Thyroid gland (tissue), 4 donors: ENCODE data around the gene IL36A. TPM values are rescaled to one million over a fixed set of nuclear protein-coding genes. Genes with fewer than 3 reads are reported as not detected.

Experiments used
- DNase-seq, 2 donors: peaks; one replicate each; pipeline ENCODE4 v3.0.0-alpha.2; 2019
- H3K27ac ChIP-seq, 3 donors: fragments of 200-600 bp; sonication (generic); 1 replicate in 2 of 3; 2 replicates in 1 of 3; pipeline ENCODE4 v1.5.1; 2016 to 2019; ENCODE audit warnings: mild to moderate bottlenecking in 1 of 3, moderate library complexity in 1 of 3
- H3K27me3 ChIP-seq: fragments of 200-600 bp; sonication (generic); one replicate; pipeline ENCODE4 v1.5.1; 2019
- H3K36me3 ChIP-seq, 2 donors: fragments of 200-600 bp; sonication (generic); one replicate each; pipeline ENCODE4 v1.5.1; 2016 to 2019
- H3K4me1 ChIP-seq, 2 donors: fragments of 200-600 bp; sonication (generic); one replicate each; pipeline ENCODE4 v1.5.1; 2017 to 2019
- H3K4me3 ChIP-seq, 3 donors: fragments of 200-600 bp; sonication (generic); replicated peaks in 1 of 3; 1 replicate in 2 of 3; 2 replicates in 1 of 3; pipeline ENCODE4 v1.5.1; 2016; ENCODE audit warnings: mild to moderate bottlenecking in 1 of 3
- H3K9me3 ChIP-seq: fragments of 200-600 bp; sonication (generic); one replicate; pipeline ENCODE4 v1.5.1; 2017
- CTCF ChIP-seq, 6 experiments: fragments of 200-600 bp in 3 of 6; fragments of 450-650 bp in 3 of 6; sonication (generic) in 3 of 6; IDR thresholded peaks; one replicate each; pipeline ENCODE4 v1.5.1; 2016 to 2019; ENCODE audit warnings: antibody characterized with exemption in 6 of 6, mild to moderate bottlenecking in 2 of 6, inconsistent platforms in 1 of 6, moderate library complexity in 1 of 6
- POLR2A ChIP-seq, 2 donors: fragments of 450-650 bp; IDR thresholded peaks; one replicate each; pipeline ENCODE4 v1.6.1; 2017; ENCODE audit warnings: antibody characterized with exemption in 2 of 2, mild to moderate bottlenecking in 2 of 2, moderate library complexity in 1 of 2
- WGBS, 2 donors: methylation state at CpG; one replicate each; pipeline ENCODE4 v1.1.5; 2017; 5-methylcytosine and 5-hydroxymethylcytosine counted together
- intact Hi-C: fragments of 100-400 bp; cut with DNase I; formaldehyde crosslinking; loops from one replicate; pipeline ENCODE4 v1.15.1; 2023
- total RNA-seq, 4 donors: library from RNA; depleted of rRNA; stranded (reverse); fragments of >200 nt; gene quantifications; one replicate each; pipeline ENCODE4 v1.2.3, GENCODE V29; 2016

IL36A gene
- not detected for total RNA-seq

GRCh38 chr2:113005030-113005509 lies at the start of gene IL36A:
TSS of gene IL36A (plus strand) at chr2:113005459. CDS start at chr2:113005872, 413 bp downstream.
- DNase-seq = no peak
- TF ChIP-seq POLR2A (IDR thresholded peaks at IDR 0.05) = no peak
- no peak for TF ChIP-seq CTCF (IDR thresholded peaks at IDR 0.05)
- Histone ChIP-seq H3K27me3 (no peaks in the 10 kb centered on the region), H3K27ac (no peak within 1 kb of the TSS), H3K4me1 (no peaks in the 10 kb centered on the region), H3K9me3 (no peaks in the 10 kb centered on the region), H3K36me3 (no peaks in the 10 kb centered on the region), H3K4me3 (no peak within 1 kb of the TSS)
- WGBS, 2 donors = 89 to 96% methylated on average over 3 of the region's 3 CpGs
- intact Hi-C loops = no loop called here

- TF ChIP-seq CTCF (IDR thresholded peaks at IDR 0.05) (no peak), POLR2A (IDR thresholded peaks at IDR 0.05) (no peak)
- H3K27me3 ChIP-seq = no peaks in the 10 kb centered on the region
- 94 to 99% methylated on average over 3 of the region's 3 CpGs for WGBS, 2 donors
- no peaks in the 10 kb centered on the region for H3K36me3 ChIP-seq
- H3K4me1 ChIP-seq = no peaks in the 10 kb centered on the region
- no peaks in the 10 kb centered on the region for H3K9me3 ChIP-seq
- DNase-seq = no peak
- H3K27ac ChIP-seq = no peak overlapping the region
- intact Hi-C loops = no loop called here
- no peak overlapping the region for H3K4me3 ChIP-seq
These were observed 47.7 kb upstream of the IL36A start for GRCh38 chr2:112957511-112957910.

GRCh38 chr2:112958428-112959108 lies 46.7 kb upstream of the IL36A start:
- intact Hi-C loops = no loop called here
- Histone ChIP-seq H3K9me3 (no peaks in the 10 kb centered on the region), H3K27me3 (no peaks in the 10 kb centered on the region), H3K4me1 (no peaks in the 10 kb centered on the region), H3K27ac (no peak overlapping the region), H3K4me3 (no peak overlapping the region), H3K36me3 (no peaks in the 10 kb centered on the region)
- DNase-seq = peak; percentile 21 to 33
- 43 to 47% methylated on average over 9 of the region's 9 CpGs for WGBS, 2 donors
- peak; percentile 44 to 82 (median 58) for TF ChIP-seq CTCF (IDR thresholded peaks at IDR 0.05)
- no peak for TF ChIP-seq POLR2A (IDR thresholded peaks at IDR 0.05)

GRCh38 chr2:112959109-112959812 lies 46.0 kb upstream of the IL36A start:
- Histone ChIP-seq H3K4me3 (no peak overlapping the region), H3K9me3 (no peaks in the 10 kb centered on the region), H3K27ac (no peak overlapping the region), H3K4me1 (no peaks in the 10 kb centered on the region), H3K36me3 (no peaks in the 10 kb centered on the region), H3K27me3 (no peaks in the 10 kb centered on the region)
- 71 to 74% methylated on average over 14 of the region's 14 CpGs for WGBS, 2 donors
- intact Hi-C loops = no loop called here
- TF ChIP-seq POLR2A (IDR thresholded peaks at IDR 0.05) = no peak
- no peak for TF ChIP-seq CTCF (IDR thresholded peaks at IDR 0.05)
- no peak for DNase-seq

GRCh38 chr2:112960230-112960825 lies 44.9 kb upstream of the IL36A start:
- Histone ChIP-seq H3K27ac (no peak overlapping the region), H3K27me3 (no peaks in the 10 kb centered on the region), H3K9me3 (no peaks in the 10 kb centered on the region), H3K4me1 (no peaks in the 10 kb centered on the region), H3K4me3 (no peak overlapping the region), H3K36me3 (no peaks in the 10 kb centered on the region)
- intact Hi-C loops = no loop called here
- TF ChIP-seq CTCF (IDR thresholded peaks at IDR 0.05) = no peak
- no peak for TF ChIP-seq POLR2A (IDR thresholded peaks at IDR 0.05)
- 53 to 62% methylated on average over 2 of the region's 2 CpGs for WGBS, 2 donors
- no peak for DNase-seq
